Coronary artery (tissue), 2 donors: Measurements from ENCODE around the gene IDH3G.

Experiments
- DNase-seq: peaks from one replicate; pipeline ENCODE4 v3.0.0-alpha.2; 2017; ENCODE audit warnings: low spot score
- H3K27ac ChIP-seq, 2 donors: fragments of 200-600 bp; sonication (generic); one replicate each; pipeline ENCODE4 v1.5.1; 2016 to 2019
- H3K4me3 ChIP-seq: fragments of 200-600 bp; sonication (generic); 2 replicates; pipeline ENCODE4 v1.5.1; 2016; ENCODE audit warnings: mild to moderate bottlenecking, moderate library complexity
- CTCF ChIP-seq: fragments of 200-600 bp; sonication (generic); IDR thresholded peaks from one replicate; pipeline ENCODE4 v1.5.1; 2019; ENCODE audit warnings: antibody characterized with exemption

Gene IDH3G

GRCh38 chrX:153813161-153813560 lies 19.0 kb upstream of the IDH3G start:
- no peak overlapping the region for H3K27ac ChIP-seq
- TF ChIP-seq CTCF: no peak
- no peak overlapping the region for H3K4me3 ChIP-seq
- DNase-seq: no peak

DNA sequence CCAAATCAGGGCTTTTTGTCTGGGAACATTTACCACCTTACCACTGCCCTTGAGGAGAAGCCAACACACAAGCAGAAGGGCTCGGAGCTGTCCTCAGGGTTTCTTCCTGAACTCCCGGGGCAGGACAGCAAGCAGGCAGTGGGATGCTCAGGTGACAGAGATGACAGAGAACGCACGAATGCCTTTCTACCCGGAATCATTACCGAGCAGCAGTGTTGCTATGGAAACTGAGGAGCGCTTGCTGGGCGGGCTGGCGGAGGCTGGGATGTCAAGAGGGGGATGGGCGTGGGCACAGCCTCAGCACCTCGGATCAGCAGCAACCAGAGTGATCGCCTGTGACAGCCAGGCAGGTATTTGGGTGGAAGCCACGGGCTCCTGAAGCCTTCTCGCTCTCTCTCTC lies 18.0 kb upstream of the IDH3G start:
- no peak for TF ChIP-seq CTCF
- DNase-seq: no peak
- Histone ChIP-seq H3K4me3 (no peak overlapping the region), H3K27ac (no peak overlapping the region)

GRCh38 chrX:153807976-153808375 lies 13.8 kb upstream of the IDH3G start:
- Histone ChIP-seq H3K4me3 (no peak overlapping the region), H3K27ac (no peak overlapping the region)
- no peak for DNase-seq
- no peak for TF ChIP-seq CTCF

DNA sequence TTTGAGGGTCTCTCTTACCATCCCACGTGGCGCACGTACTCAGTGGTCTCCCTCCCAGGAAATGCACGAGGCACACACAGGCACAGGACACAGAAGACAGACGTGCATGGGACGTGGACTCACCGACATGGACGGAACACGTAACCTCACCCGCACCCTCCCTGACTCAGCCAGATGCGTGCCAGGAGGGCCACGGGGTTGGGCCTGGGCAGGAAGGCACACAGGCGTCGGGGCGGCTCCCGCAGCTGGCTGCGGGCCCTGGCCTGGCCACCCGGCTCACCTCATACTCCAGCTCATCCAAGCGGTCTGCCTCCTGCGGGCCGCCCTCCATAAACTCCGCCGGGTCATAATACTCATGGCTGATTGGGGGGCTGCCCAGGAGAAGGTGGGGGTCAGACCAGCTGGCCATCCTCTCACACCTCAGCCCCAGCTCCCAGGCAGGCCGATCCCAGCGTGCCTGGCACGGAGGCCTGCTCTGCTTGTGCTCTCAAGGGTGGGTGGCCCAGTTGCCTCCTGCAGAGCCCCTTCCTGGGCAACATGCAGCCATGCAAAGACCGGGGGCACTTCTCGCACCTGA lies 12.9 kb upstream of the IDH3G start:
- no peak for TF ChIP-seq CTCF
- Histone ChIP-seq H3K4me3 (no peak overlapping the region), H3K27ac (no peak overlapping the region)
- no peak for DNase-seq

GRCh38 chrX:153805436-153805835 lies 11.3 kb upstream of the IDH3G start:
- no peak overlapping the region for H3K4me3 ChIP-seq
- no peak for TF ChIP-seq CTCF
- no peak overlapping the region for H3K27ac ChIP-seq
- no peak for DNase-seq

GRCh38 chrX:153804621-153805020 lies 10.4 kb upstream of the IDH3G start:
- H3K27ac ChIP-seq: no peak overlapping the region
- H3K4me3 ChIP-seq: no peak overlapping the region
- TF ChIP-seq CTCF: no peak
- no peak for DNase-seq

DNA sequence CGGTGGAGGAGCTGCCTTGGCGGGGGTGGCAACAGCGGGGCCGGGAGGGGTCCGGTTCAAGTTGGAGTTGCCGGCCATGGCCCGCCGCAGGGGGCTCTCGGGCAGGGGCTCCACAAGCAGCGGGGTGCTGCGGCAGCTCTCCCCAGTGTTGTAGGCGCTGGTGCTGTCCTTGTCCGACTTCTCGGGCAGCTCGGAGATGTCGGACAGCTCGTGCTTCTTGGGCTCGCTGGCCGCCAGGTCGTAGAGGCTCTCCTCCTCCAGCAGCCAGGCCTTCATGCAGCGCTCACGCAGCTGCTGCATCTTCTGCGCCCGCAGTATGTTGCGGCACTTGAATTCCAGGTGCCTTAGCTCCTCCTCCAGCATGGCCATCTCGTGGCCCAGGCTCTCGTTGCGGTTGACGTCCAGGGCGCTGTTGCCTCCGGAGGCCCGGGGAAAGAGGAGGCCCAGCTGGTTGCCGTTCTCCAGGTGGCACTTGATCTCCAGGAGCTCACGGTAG lies 10.0 kb upstream of the IDH3G start:
- TF ChIP-seq CTCF: no peak
- H3K4me3 ChIP-seq: no peak overlapping the region
- DNase-seq: no peak
- no peak overlapping the region for H3K27ac ChIP-seq
